GM18519 (cell line): ENCODE measurements around the gene RIPK4.
"Not testable (repeated sequence)": the region's sequence is repeated elsewhere in the genome, so short reads cannot be mapped to it uniquely, and the experiment has no call there.

Experiments used
- ATAC-seq: cut with Tn5 transposase; IDR thresholded peaks from one replicate; pipeline ENCODE4 v1.9.1; 2021; ENCODE audit warnings: mild to moderate bottlenecking, moderate library complexity; ENCODE audit not compliant: unreplicated experiment, low FRiP score

RIPK4 gene

DNA sequence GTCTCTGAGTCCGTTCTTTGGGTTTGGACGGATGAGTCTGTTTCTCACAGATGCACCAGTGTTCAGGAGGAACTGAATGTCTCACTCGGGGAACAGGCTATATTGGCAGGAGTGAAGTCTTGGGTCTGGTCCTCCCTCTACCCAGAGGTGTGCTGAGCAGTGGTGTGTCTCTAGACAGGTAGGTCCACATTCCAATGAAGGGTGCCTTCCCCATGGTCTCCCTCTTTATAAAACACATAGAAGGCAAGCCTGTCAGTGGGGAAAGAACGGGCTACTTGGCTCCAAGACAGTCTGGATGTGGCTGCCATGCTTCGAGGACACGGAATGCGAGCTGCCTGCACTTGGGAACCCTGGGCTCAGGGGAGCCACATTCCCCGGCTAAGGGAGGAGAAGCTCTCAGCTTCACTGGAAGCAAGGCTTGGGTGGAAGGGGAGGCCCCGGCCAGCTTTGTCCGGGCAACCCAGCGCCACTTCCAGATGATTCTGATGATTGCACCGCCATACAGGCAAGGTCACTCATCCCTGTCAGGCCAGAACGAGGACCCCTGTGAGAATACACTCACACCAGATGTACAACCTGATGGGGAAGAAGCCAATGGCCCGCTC is 29.7 kb upstream of the RIPK4 start:
- no peak for ATAC-seq

DNA sequence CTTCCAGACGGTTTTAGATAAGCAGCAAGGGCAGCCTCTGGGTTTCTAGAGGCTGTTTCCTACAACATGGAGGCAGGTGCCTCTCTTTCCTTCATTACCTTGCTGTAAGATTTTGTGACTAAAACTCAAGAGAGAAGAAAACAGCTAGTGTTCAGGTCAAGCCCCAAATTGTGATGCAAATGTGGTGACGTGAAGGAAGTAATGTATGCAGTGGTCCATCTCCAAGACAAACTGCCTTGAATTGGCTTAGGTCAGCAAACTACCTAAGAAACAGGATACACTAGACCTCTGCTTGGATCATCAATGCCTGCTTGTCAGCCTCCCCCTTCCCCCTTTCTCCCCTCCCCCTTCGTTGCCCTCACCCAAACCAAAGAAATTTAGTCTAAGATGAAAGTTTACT is 28.9 kb upstream of the RIPK4 start:
- ATAC-seq, result no peak

DNA sequence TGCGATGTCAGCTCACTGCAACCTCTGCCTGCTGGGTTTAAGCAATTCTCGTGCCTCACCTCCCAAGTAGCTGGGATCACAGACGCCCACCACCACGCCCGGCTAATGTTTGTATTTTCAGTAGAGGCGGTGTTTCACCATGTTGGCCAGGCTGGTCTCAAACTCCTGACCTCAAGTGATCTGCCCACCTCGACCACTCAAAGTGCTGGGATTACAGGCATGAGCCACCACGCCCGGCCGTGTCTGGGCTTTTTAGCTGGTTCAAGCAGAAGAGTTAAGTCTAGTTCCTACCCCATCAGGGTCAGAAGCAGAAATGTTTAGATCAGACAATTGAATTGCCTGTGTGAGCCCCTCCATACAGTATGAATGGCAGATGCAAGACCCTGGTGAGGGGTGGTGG is 27.7 kb upstream of the RIPK4 start:
- ATAC-seq, result no peak

DNA sequence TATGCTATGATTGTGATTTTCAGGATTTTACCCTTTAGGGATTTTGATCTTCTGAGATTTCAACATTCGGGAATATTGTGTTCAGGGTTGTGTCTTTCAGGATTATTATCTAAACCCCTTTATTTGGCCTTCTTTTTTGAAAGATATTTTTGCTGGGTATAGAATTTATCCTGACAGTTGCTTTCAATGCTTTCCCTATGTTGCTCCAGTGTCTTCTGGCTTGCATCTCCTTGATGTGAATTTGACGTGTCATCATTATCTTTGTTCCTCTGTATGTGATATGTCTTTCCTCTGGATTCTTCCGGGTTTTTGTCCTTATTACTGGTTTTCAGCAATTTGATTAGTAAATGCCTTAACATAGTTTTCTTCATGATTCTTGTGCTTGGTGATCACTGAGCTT is 25.9 kb upstream of the RIPK4 start:
- no peak for ATAC-seq

DNA sequence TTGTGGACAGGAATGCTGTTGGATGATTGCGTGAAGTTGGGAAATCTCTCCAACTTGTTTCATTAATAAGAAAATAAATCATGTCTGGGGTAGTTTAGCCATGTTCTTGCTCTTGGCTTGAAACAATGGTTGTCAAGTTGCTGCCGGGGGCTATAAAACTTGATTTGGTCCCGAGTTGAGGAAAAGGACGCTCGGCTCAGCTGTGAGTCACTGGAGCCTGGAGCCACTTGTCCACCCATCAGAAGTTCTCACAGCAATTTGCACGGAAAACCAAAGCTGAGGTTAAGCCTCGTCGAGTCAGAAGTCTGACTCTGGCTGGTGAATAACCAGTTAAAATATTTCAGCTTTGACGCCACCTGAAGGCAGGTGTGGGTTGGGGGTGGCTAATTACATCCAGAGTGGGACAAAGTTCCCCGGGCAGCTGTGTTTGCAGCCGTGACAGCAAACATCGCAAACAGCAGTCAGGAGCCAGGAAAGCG is 19.7 kb upstream of the RIPK4 start:
- ATAC-seq, result no peak

DNA sequence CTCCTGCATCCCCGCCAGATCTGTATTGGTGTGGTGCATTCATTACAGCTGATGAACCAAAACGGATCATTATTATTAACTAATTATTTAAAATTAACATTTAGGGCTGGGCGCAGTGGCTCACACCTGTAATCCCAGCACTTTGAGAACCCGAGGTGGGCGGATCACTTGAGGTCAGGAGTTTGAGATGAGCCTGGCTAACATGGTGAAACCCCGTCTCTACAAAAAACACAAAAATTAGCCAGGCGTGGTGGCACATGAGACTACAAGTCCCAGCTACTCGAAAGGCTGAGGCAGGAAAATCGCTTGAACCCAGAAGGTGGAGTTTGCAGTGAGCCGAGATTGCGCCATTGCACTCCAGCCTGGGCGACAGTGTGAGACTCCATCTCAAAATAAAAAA is 18.4 kb upstream of the RIPK4 start:
- ATAC-seq, result not testable (repeated sequence)

DNA sequence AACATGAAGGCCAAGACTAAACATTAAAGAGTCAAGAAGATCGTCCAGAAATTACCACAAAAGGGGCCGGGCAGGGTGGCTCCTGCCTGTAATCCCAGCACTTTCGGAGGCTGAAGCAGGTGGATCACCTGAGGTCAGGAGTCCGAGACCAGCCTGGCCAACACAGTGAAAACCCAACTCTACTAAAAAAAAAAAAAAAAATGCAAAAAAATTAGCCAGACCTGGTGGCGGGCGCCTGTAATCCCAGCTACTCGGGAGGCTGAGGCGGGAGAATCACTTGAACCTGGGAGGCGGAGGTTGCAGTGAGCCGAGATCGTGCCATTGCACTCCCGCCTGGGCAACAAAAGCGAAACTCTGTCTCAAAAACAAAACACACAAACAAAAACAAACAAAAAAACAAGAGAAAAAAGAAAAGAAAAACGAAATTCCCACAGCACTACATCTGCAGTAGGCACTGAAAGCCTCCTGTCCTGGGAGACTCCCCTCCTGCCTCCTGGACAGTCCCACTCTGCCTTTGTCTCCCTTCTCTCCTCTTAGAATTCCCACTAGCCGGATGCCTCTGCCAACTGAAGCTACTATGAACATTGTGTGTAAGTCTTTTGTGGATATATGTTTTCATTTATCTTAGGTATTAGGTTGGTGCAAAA is 17.7 kb upstream of the RIPK4 start:
- ATAC-seq, result no peak

DNA sequence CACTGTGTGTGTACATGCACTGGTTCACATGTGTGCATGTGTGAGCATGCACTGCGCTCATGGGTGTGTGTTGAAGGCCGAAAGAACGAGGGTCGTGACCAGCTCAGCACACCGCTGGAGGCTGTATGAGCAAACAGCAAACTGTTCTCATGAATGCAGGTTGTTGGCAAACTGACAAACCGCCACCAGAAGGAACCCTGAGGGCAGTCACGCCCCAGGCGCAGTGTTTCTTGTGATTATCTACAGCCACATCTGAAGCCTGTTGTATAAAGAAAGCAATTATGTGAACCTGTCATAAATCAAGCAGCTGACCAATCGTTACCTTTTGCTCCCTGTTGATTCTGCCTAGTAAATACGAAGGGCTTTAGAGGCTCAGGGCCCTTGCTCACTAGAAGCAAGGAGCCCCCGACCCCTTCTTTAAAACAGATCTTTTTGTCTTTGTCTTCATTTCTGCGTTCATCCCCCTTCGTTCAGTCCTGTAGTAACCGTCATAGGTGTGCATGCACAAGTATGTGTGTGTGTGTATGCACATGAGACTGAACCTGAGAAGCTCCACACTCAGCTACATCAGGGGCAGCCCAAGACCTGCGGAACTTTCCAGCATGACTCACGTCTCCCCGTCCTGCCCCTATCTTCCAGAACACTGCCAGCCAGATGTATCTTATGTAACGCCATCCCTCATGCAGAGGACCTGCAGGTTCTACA is 16.8 kb upstream of the RIPK4 start:
- no peak for ATAC-seq

DNA sequence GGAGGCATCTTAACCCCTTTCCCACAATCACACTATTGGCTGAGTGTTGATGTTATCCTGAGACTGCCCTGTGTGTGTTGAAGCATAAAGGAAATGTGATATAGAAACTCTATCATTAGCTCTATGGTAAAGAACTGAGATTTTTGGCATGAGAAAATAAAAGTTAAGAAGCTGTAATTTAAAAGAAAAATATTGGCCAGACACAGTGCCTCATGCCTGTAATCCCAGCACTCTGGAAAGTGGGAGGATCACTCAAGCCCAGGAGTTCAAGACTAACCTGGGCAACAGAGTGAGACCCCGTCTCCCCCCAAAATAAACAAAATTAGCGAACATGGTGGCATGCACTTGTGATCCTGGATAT is 14.2 kb upstream of the RIPK4 start:
- no peak for ATAC-seq

DNA sequence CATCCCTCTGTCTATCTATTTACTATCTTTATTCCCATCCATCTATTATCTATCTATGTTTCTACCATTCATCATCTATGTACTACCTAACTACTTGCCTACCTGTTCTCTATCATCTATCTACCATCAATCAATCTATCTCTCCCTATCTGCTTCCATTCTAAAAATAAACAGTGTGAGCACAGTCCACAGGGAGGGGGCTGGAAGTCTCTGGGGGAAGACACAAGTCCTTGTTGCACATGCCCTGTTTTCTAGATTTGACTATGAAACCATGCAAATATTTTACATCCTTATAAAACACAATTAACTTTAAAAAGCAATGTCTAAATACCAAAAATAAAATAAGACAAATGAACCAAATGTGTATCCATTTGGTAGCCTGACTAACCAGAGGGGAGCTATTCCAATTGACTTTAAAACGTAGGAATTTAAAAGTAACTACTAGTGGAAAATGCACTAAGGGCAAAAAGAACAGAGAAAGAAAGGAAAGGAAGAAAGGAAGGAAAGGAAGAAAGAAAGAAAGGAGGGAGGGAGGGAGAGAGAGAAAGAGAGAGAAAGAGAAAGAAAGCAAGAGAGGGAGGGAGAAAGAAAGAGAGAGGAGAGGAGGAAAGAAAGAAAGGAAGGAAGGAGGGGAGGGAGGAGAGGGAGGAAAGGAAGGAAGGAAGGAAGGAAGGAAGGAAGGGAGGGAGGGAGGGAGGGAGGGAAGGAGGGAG is 13.6 kb upstream of the RIPK4 start:
- ATAC-seq, result no peak

DNA sequence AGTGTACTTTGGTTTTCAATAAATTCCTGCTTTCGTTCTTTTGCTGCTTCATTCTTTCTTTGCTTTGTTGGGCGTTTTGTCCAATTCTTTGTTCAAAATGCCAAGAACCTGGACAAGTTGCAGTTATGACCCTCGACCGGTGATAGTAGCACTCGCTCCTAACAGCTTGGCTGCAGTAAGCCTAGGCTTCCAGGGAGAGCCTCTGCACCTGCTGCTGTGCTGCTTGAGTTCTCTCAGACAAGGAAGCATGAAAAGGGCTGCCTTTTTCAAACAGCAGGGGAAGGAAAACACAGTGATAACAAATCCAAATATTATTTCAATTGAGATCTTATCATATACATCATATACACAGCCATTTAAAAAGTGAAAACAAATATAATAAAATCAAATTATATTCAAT is 12.8 kb upstream of the RIPK4 start:
- ATAC-seq, result no peak

DNA sequence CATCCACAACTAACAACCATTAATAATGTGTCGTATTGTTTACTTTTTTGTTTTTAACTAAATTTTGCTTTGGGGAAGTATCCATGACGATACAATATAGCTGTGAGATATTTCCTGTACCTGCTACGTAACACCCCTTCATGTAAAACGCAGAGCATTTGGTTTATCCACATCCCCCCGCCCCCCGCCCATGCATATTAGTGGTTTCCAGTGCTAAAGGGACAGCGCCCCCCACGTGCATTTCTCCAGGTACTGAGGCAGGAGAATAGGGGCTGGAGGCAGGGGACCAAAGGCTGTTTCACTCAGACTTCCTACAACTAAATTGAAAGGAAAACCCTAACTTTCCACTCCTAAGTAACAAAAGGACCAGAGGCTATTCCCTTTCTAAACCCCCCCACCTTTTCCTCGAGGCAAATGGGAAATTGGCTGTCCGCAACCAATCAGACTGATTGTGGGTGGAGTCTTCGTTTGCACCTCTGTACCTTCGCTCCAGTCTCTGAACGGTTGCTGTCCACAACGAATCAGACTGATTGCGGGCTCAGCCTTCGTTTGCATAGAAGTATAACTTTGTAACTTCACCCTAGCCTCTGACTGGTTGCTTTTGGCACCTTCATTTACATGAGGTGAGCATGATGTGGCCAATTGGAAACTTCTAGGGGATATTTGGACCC is 12.2 kb upstream of the RIPK4 start:
- no peak for ATAC-seq

DNA sequence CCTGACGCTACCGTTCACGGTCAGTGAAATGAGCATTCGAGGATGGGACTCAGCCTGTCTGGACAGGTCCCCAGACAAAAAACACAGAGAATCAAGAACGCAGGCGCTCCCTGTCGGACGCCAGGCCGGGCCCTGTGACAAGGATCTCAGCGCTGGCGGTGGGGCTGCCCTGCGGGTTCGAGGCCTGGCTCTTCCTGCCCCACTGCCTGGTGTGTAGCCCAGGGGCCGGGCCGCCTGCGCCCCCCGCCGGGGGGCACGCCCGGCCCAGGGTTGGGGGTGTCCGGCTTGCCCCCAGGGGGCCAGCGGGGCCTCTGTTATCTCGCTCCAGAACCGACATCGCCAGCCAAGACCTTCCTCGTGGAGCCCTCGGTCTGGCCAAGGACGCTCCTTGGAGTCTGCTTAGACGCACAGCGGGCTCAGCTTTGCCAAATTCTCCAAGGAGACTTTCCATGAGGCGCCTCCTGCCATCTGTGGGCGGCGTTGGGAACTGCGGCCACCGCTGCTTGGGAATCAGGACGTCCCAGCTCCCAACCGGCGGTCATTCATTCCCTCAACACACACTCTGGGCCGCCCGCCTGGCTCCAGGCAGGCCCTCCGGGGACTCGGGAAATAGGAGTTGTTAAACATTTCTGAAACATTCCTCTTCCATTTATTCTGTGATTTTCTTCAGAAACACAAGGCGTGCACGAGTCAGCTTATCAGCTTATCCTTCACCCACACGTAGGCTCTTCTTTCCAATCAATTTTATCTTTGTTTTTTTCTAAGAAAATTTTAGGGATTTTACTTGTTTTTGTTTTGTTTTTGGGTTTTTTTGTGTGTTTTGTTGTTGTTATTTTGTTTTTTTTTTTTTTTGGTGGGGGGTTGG is 11.3 kb upstream of the RIPK4 start:
- ATAC-seq, result no peak

DNA sequence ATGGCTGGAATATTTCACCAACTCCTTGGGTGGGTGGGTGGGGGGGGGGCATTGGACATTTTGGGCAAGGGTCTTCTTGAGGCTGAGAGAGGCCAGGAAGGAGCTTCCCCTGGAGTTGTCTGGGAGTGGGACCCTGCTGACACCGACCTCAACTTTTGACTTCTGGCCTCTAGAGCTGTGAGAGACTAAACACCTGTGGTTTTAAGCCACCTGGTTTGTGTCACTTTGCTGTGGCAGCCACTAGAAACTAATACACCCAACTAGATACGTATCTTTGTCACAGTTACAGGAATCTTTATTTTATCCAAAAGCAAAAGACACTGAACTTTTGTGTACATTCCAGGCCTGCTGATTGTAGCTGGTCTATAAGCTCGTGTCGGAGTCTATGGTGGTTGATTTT is 9.9 kb upstream of the RIPK4 start:
- ATAC-seq, result no peak

DNA sequence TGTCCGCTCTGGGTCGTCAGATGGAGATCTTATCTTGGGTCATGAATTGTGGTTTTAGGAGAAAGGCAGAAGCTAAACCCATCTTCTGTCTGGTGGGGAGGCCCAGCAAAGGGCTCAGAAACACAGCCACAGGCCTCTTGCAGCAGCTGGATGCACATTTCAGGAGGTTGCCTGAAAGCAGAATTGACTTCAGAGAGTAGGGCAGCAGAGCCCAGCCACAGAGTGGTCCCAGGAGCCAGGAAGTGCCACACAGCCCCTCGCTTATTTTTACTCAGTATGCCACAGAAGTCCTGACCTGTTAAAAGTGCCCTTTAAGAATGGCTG is 8.3 kb upstream of the RIPK4 start:
- no peak for ATAC-seq

DNA sequence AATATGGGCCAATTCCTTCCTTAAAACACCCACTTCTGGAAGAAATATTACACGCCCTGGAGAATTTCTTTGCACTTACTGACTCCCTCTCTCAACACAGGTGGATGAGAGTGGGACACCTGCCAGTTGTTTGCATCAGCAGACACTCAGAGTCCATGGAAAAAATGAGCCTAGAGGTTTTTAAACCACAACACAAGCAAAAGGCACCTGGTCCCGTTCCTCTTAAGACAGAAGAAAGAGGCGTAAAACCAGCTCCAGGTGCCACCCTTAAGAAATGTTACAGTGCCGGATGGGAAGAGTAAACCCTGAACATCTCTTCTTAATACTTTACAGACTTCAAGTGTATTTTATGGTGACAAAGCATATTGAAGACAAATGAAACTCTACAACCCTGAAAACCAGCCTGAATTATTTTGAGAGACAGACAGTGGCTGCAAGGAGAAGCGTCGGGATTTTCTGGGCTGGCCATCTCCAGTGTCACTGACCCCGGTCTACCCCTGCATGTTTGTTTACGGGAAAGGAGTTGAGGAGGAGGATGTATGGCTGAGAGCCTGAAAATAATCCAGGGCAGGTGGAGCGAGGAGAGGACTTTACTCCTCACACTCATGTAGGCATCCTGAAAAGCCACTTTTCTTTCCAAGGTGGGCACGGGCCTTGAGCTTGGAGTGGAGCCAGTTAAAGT is 7.8 kb upstream of the RIPK4 start:
- no peak for ATAC-seq

DNA sequence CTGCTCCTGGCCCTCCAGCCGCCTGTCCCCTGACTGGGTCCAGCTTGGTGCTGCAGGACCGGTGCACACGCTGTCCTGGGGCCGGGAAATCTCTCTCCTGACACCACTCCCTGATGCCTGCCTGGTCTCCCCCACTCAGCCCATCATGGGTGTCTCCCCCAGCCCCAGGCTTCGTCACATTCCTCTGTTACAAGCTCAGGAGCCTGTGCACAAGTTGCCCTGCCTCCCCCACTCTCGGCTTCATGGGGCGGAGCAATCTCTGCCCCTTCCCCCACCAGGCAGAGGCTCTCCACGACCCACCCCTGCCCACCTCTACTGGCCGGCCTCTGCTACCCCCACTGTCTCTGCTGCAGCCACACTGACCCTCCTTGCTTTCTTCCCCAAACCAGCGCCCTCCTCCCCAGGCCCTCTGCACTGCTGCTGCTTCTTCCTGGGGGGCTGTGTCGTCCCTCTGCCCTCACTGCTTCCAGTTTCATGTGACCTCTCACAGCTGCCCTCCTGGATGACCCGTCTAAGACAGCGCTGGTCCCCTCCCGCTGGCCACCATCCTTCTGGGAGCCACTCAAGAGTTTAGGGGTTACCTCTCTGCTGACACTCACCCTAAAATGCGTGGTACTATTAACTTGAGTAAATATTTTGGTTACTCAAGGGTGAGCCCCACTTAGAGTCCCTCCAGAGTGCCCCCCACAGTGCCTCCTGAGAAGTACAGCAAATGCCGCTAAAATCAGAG is 5.7 kb upstream of the RIPK4 start:
- no peak for ATAC-seq

DNA sequence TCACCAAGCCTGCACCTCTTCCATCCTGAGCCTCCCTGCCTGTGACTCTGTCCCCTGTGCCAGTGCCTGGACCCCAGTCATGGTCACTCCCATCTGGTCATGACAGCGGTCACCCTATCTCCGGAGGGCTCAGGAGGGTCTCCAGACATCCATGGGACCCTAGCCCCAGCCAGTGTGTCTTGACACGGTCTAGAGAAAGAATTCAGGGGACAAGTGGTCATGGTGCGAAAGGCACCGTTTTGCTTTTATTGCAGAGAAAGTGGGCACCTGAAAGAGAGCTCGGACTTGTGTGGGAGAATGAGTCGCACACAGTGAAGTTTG is 4.7 kb upstream of the RIPK4 start:
- no peak for ATAC-seq
